H1 (cell line): Measurements from ENCODE around the gene DAPK1. TPM values are rescaled to one million over a fixed set of nuclear protein-coding genes. Genes with fewer than 3 reads are reported as not detected.

Experiments used
- CTCF ChIA-PET: fragments of 300-600 bp; sonication (Branson Sonifier 250); formaldehyde crosslinking; loops from one replicate; lab custom pipeline; 2021; ENCODE audit not compliant: partially characterized antibody; lab: Charles Lee
- POLR2A ChIA-PET: fragments of 300-600 bp; sonication (Branson Sonifier 250); formaldehyde crosslinking; loops from one replicate; lab custom pipeline; 2021; ENCODE audit warnings: inconsistent platforms; ENCODE audit not compliant: partially characterized antibody; lab: Charles Lee
- DNase-seq, 2 experiments: peaks; one replicate each; pipeline versions ENCODE4 v3.0.0 to v3.0.0-alpha.2; 2010 to 2022; ENCODE audit warnings: low spot score in 2 of 2, low read depth in 1 of 2, mixed read lengths in 1 of 2
- FAIRE-seq: peaks from 2 replicates; lab custom pipeline; 2011; peaks lifted over from hg19 to GRCh38; lab: Jason Lieb, UNC
- H2AFZ ChIP-seq: 2 replicates; pipeline ENCODE4 v1.8.1; 2012; ENCODE audit warnings: low read length, inconsistent platforms
- H2AK5ac ChIP-seq: 2 replicates; pipeline ENCODE4 v1.6.1; 2013; ENCODE audit warnings: low read depth, low read length
- H2BK120ac ChIP-seq: replicated peaks from 2 replicates; pipeline ENCODE3; 2013; ENCODE audit warnings: low read depth, low read length, inconsistent platforms
- H2BK12ac ChIP-seq: 2 replicates; pipeline ENCODE4 v1.6.1; 2013; ENCODE audit warnings: low read depth, low read length
- H2BK15ac ChIP-seq: 2 replicates; pipeline ENCODE4 v1.6.1; 2013; ENCODE audit warnings: low read length
- H2BK20ac ChIP-seq: 2 replicates; pipeline ENCODE4 v1.6.1; 2013; ENCODE audit warnings: low read length
- H2BK5ac ChIP-seq: 2 replicates; pipeline ENCODE4 v1.6.1; 2013; ENCODE audit warnings: low read depth, low read length
- H3K14ac ChIP-seq: 2 replicates; pipeline ENCODE4 v1.6.1; 2013; ENCODE audit warnings: inconsistent platforms; ENCODE audit not compliant: insufficient read length
- H3K18ac ChIP-seq: 2 replicates; pipeline ENCODE4 v1.6.1; 2013; ENCODE audit warnings: low read length; ENCODE audit errors: extremely low read depth
- H3K23ac ChIP-seq: 2 replicates; pipeline ENCODE4 v1.6.1; 2013; ENCODE audit warnings: inconsistent platforms; ENCODE audit not compliant: insufficient read length
- H3K23me2 ChIP-seq: 2 replicates; pipeline ENCODE4 v1.6.1; 2013; ENCODE audit warnings: low read depth, low read length
- H3K27ac ChIP-seq: 2 replicates; pipeline ENCODE4 v1.6.1; 2011; ENCODE audit warnings: low read depth, low read length, inconsistent platforms
- H3K27me3 ChIP-seq, 4 experiments: replicated peaks in 1 of 4; 1 replicate in 1 of 4; 2 replicates in 3 of 4; pipeline versions ENCODE4 v1.6.1 to v1.8.1; 2011 to 2013; ENCODE audit warnings: low read length in 3 of 4, mild to moderate bottlenecking in 3 of 4, inconsistent platforms in 2 of 4, mixed read lengths in 2 of 4, moderate library complexity in 1 of 4; ENCODE audit not compliant: control insufficient read depth in 3 of 4, insufficient read depth in 3 of 4; ENCODE audit errors: extremely low read depth in 1 of 4
- H3K36me3 ChIP-seq, 4 experiments: 2 replicates each; pipeline versions ENCODE4 v1.6.1 to v1.8.1; 2011 to 2013; ENCODE audit warnings: mild to moderate bottlenecking in 4 of 4, low read length in 3 of 4, moderate library complexity in 2 of 4, control low read depth in 1 of 4, inconsistent platforms in 1 of 4; ENCODE audit not compliant: insufficient read depth in 4 of 4, control insufficient read depth in 2 of 4
- H3K4ac ChIP-seq: replicated peaks from 2 replicates; pipeline ENCODE3; 2013; ENCODE audit warnings: low read length, low read depth, mixed read lengths, inconsistent platforms; ENCODE audit not compliant: insufficient read length
- H3K4me1 ChIP-seq, 4 experiments: replicated peaks in 1 of 4; 1 replicate in 1 of 4; 2 replicates in 3 of 4; pipeline versions ENCODE4 v1.6.1 to v1.8.1; 2011 to 2013; ENCODE audit warnings: low read length in 3 of 4, inconsistent platforms in 2 of 4, mixed read lengths in 1 of 4; ENCODE audit not compliant: insufficient read depth in 4 of 4, control insufficient read depth in 3 of 4
- H3K4me2 ChIP-seq, 2 experiments: 2 replicates each; pipeline versions ENCODE4 v1.6.1 to v1.8.1; 2011 to 2013; ENCODE audit warnings: low read depth in 2 of 2, low read length in 2 of 2, control low read depth in 1 of 2, inconsistent platforms in 1 of 2, mild to moderate bottlenecking in 1 of 2; ENCODE audit not compliant: insufficient read depth in 1 of 2
- H3K4me3 ChIP-seq, 4 experiments: fragments of 200-600, 300-600 bp in 1 of 4; sonication (generic), shearing (Covaris generic), sonication (Bioruptor Twin) in 1 of 4; 2 replicates each; pipeline versions ENCODE4 v1.5.1 to v1.8.1; 2011 to 2016; ENCODE audit warnings: low read length in 4 of 4, low read depth in 3 of 4, control low read depth in 2 of 4, inconsistent platforms in 2 of 4, mild to moderate bottlenecking in 2 of 4, mixed read lengths in 1 of 4, moderate library complexity in 1 of 4; ENCODE audit not compliant: insufficient read depth in 2 of 4; ENCODE audit errors: extremely low read depth in 1 of 4
- H3K56ac ChIP-seq: replicated peaks from 2 replicates; pipeline ENCODE3; 2013; ENCODE audit warnings: low read depth, mild to moderate bottlenecking, mixed read lengths, low read length, inconsistent platforms; ENCODE audit not compliant: insufficient read length
- H3K79me1 ChIP-seq: 2 replicates; pipeline ENCODE4 v1.6.1; 2013; ENCODE audit warnings: low read depth, low read length, control low read depth
- H3K79me2 ChIP-seq, 2 experiments: 2 replicates each; pipeline versions ENCODE4 v1.6.1 to v1.8.1; 2012 to 2013; ENCODE audit warnings: low read length in 2 of 2, mild to moderate bottlenecking in 2 of 2, inconsistent platforms in 1 of 2; ENCODE audit not compliant: insufficient read depth in 2 of 2, control insufficient read depth in 1 of 2
- H3K9ac ChIP-seq, 4 experiments: replicated peaks in 1 of 4; 1 replicate in 1 of 4; 2 replicates in 3 of 4; pipeline versions ENCODE4 v1.6.1 to v1.8.1; 2011 to 2013; ENCODE audit warnings: low read depth in 3 of 4, low read length in 3 of 4, control low read depth in 2 of 4, mild to moderate bottlenecking in 2 of 4, moderate library complexity in 2 of 4, inconsistent platforms in 1 of 4; ENCODE audit errors: extremely low read depth in 1 of 4
- H3K9me3 ChIP-seq, 2 experiments: 2 replicates each; pipeline versions ENCODE4 v1.6.1 to v1.8.1; 2012 to 2013; ENCODE audit warnings: mild to moderate bottlenecking in 2 of 2, moderate library complexity in 2 of 2, control low read depth in 1 of 2, inconsistent platforms in 1 of 2, low read depth in 1 of 2, low read length in 1 of 2, mixed read lengths in 1 of 2; ENCODE audit not compliant: insufficient read depth in 2 of 2
- H4K20me1 ChIP-seq, 2 experiments: replicated peaks in 1 of 2; 2 replicates each; pipeline versions ENCODE3 to v1.8.1; 2011 to 2013; ENCODE audit warnings: inconsistent platforms in 2 of 2, low read length in 2 of 2, mild to moderate bottlenecking in 1 of 2; ENCODE audit not compliant: insufficient read depth in 2 of 2, control insufficient read depth in 1 of 2
- H4K5ac ChIP-seq: 2 replicates; pipeline ENCODE4 v1.6.1; 2013; ENCODE audit warnings: low read length, low read depth, mixed read lengths, inconsistent platforms; ENCODE audit not compliant: insufficient read length
- H4K8ac ChIP-seq: 2 replicates; pipeline ENCODE4 v1.8.0; 2013; ENCODE audit warnings: mild to moderate bottlenecking, moderate library complexity, low read length, inconsistent platforms; ENCODE audit not compliant: insufficient read depth; ENCODE audit errors: extremely low read depth
- H4K91ac ChIP-seq: replicated peaks from 2 replicates; pipeline ENCODE3; 2013; ENCODE audit warnings: low read length, mixed read lengths, inconsistent platforms; ENCODE audit not compliant: insufficient read length
- CTBP2 ChIP-seq: IDR thresholded peaks from 2 replicates; pipeline ENCODE4 v1.7.0; 2011; ENCODE audit warnings: borderline replicate concordance, mild to moderate bottlenecking, moderate library complexity, mixed read lengths, low read length; ENCODE audit not compliant: insufficient read depth, insufficient read length
- EGR1 ChIP-seq: IDR thresholded peaks from 2 replicates; pipeline ENCODE4 v1.6.1; 2011; ENCODE audit warnings: low read depth, low read length, borderline replicate concordance
- FOSL1 ChIP-seq: IDR thresholded peaks from 2 replicates; pipeline ENCODE4 v1.6.1; 2011; ENCODE audit warnings: mild to moderate bottlenecking, low read depth, low read length, moderate library complexity; ENCODE audit not compliant: insufficient read depth
- HDAC2 ChIP-seq, 2 experiments: fragments of 300-600 bp in 1 of 2; sonication (generic) in 1 of 2; IDR thresholded peaks; 2 replicates each; pipeline ENCODE4 v1.6.1; 2011 to 2012; ENCODE audit warnings: low read depth in 2 of 2, low read length in 2 of 2, mild to moderate bottlenecking in 2 of 2, moderate library complexity in 2 of 2, borderline replicate concordance in 1 of 2, inconsistent platforms in 1 of 2
- JUND ChIP-seq: IDR thresholded peaks from 2 replicates; pipeline ENCODE4 v1.6.1; 2011; ENCODE audit warnings: mild to moderate bottlenecking, improper control_type of control experiment, low read length
- NANOG ChIP-seq: IDR thresholded peaks from 2 replicates; pipeline ENCODE4 v1.6.1; 2011; ENCODE audit warnings: low read length, low read depth, mild to moderate bottlenecking, inconsistent platforms; ENCODE audit not compliant: insufficient read depth, poor library complexity, severe bottlenecking
- SIRT6 ChIP-seq: IDR thresholded peaks from one replicate; pipeline ENCODE4 v1.7.1; 2012; ENCODE audit warnings: low read length, inconsistent platforms
- SIX5 ChIP-seq: IDR thresholded peaks from 2 replicates; pipeline ENCODE4 v1.6.1; 2011; ENCODE audit warnings: mild to moderate bottlenecking, low read depth, low read length
- YY1 ChIP-seq: IDR thresholded peaks from 2 replicates; pipeline ENCODE4 v1.6.1; 2011; ENCODE audit warnings: low read depth, mild to moderate bottlenecking, low read length
- WGBS, 2 experiments: shearing (Covaris generic) in 1 of 2; methylation state at CpG; one replicate each; pipeline versions ENCODE4 v1.1.6 to v1.1.7; 2013 to 2015; ENCODE audit warnings: low lambda C conversion rate in 2 of 2, mixed read lengths in 2 of 2, inconsistent platforms in 1 of 2, low coverage in 1 of 2, missing lambda C conversion rate in 1 of 2; ENCODE audit not compliant: insufficient replicate concordance in 2 of 2, insufficient coverage in 1 of 2, insufficient read length in 1 of 2; ENCODE audit errors: extremely low coverage in 1 of 2, missing lambda C conversion rate in 1 of 2; 5-methylcytosine and 5-hydroxymethylcytosine counted together
- polyA plus RNA-seq, 7 experiments: library from polyadenylated mRNA; depleted of rRNA in 3 of 7; stranded (reverse) in 5 of 7; unstranded in 2 of 7; fragments of >200 nt in 5 of 7; fragments of 200-250 nt in 2 of 7; gene quantifications; 1 replicate in 5 of 7; 2 replicates in 1 of 7; 4 replicates in 1 of 7; pipeline versions ENCODE4 v1.2.1 to v1.2.3, GENCODE V29; 2011 to 2013; ENCODE audit warnings: missing spikeins in 2 of 7, mixed read lengths in 2 of 7
- total RNA-seq: library from RNA; stranded (reverse); fragmentation: NEBNext Ultra II Directional; extraction: Animal tissue kit (Norgen Biotek cat#: 25700); gene quantifications from 2 replicates; pipeline ENCODE4 v1.2.1, GENCODE V29; 2021

DAPK1 gene
- total and polyA plus RNA-seq, 2 of the 8 experiments (the other 6 are each of a cell fraction or from before 2014, with no cell fraction given), result 62.4 to 131 TPM

DNA sequence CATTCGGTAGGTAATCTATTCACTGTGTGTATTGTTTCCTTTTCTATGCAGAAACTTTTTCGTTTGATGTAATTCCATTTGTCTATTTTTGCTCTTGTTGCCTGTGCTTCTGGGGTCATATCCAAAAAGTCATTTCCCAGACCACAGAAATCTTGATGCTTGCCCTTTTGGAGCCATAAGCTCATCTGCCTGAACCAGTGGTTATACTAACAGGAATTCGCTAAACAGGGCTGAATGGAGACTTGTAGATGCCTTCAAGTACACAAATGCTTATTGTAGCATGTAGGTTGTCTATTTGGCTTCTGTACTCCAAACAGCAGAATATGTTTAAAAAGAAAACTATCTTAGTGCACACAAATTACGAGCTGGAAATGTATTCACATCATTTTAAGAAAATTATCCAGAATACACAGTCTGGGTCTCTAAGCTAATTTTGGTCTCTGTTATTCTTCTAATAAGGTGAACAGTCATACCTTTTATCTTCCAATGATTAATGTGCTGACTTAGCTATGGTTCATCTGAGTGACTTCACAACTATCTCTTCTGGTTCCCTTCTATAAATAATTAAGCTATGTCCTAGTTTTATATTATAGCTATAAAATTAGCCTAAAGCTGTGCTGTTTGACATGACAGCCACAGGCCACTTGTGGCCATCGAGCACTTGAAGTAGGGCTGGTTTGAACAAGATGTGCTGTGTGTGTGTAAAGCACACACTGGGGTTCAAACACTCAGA is 87.6 kb downstream of the DAPK1 start:
- Histone ChIP-seq H4K20me1 (peaks cover 0 to 1% of the 10 kb centered on the region in 2 experiments), H2BK20ac (no peak overlapping the region), H2BK15ac (no peak overlapping the region), H3K23ac (no peak overlapping the region), H3K18ac (no peak overlapping the region), H3K14ac (no peak overlapping the region), H3K36me3 (no peaks in the 10 kb centered on the region), H3K4ac (no peak overlapping the region), H4K5ac (no peak overlapping the region), H3K27ac (no peak overlapping the region), H3K4me3 (no peak overlapping the region), H3K56ac (no peak overlapping the region), H3K23me2 (no peaks in the 10 kb centered on the region), H3K79me2 (peaks cover 0 to 57% of the 10 kb centered on the region in 2 experiments; a peak in 2 of 4 replicates)
- 91% methylated on average over 5 of the region's 5 CpGs; no CpG with 5 or more reads in 1 of the 2 experiments for WGBS, 2 experiments
- no peak for DNase-seq
- TF ChIP-seq SIRT6 (no peak), FOSL1 (no peak), EGR1 (no peak), SIX5 (no peak), HDAC2 (IDR thresholded peaks at IDR 0.05; ENCODE audit: borderline replicate concordance in 1 of 2, low read depth in 2 of 2, low read length in 2 of 2) (no peak), JUND (no peak), YY1 (no peak), CTBP2 (no peak), NANOG (no peak)
- TF ChIP-seq, all 59 proteins: peak for 0
- Histone ChIP-seq H2AFZ (no peak overlapping the region), H2BK120ac (no peak overlapping the region), H3K4me2 (no peak overlapping the region), H3K9ac (no peak overlapping the region), H2BK12ac (no peak overlapping the region), H2BK5ac (no peak overlapping the region), H3K4me1 (peaks cover 0 to 3% (median 0%) of the 10 kb centered on the region in 4 experiments; a peak in 2 of 7 replicates), H2AK5ac (no peak overlapping the region), H4K91ac (no peak overlapping the region), H3K27me3 (no peaks in the 10 kb centered on the region), H3K9me3 (no peaks in the 10 kb centered on the region), H4K8ac (no peak overlapping the region), H3K79me1 (peaks cover 3% of the 10 kb centered on the region; the same call in 1 of the 2 replicates)
- POLR2A ChIA-PET, result interaction anchor here (0.9 to 1.5 kb wide), 4 partner anchors 9 to 71 kb away, joined by 3 to 4 read pairs (median 3); no protein-coding TSS in a partner anchor
- CTCF ChIA-PET, result interaction anchor here (0.7 to 1.3 kb wide), 3 partner anchors 12 to 99 kb away, joined by 3 to 4 read pairs (median 3); no protein-coding TSS in a partner anchor
- no peak for FAIRE-seq
